Measurements from ENCODE around the gene SH3BP5L.
A peak's percentile ranks its signal among the peaks of the same experiment; 100 is the strongest.
"Not testable (repeated sequence)": the region's sequence is repeated elsewhere in the genome, so short reads cannot be mapped to it uniquely, and the experiment has no call there.

SH3BP5L gene

GRCh38 chr1:248838357-248839167, 12.8 kb upstream of the SH3BP5L start:
- H4K20me1 ChIP-seq: peaks cover 12 to 44% (median 31%) of the 10 kb centered on the region in 11 experiments; a peak in 17 of 22 replicates
- H3K9me3 ChIP-seq (replicated peaks in 1 of 11): no peaks in the 10 kb centered on the region
- peaks cover 62 to 72% (median 67%) of the 10 kb centered on the region in 10 experiments for H3K4me1 ChIP-seq
- H3K4me3 ChIP-seq: peak overlapping the region; percentile 74 to 98 (median 91)
- peaks cover 0 to 17% (median 9%) of the 10 kb centered on the region in 11 experiments; a peak in 8 of 22 replicates for H3K36me3 ChIP-seq
- peak overlapping the region; percentile 89 to 98 (median 94) for H3K4me2 ChIP-seq
- no peak for TF ChIP-seq Cebpa-rat (IDR thresholded peaks at IDR 0.05)
- H3K27ac ChIP-seq: peak overlapping the region; percentile 89 to 100 (median 96)
- peak overlapping the region; percentile 88 to 99 (median 96) for H3K9ac ChIP-seq
- H3K27me3 ChIP-seq: no peaks in the 10 kb centered on the region

- Histone ChIP-seq H3K27ac (peak within 1 kb of the TSS; percentile 89 to 100 (median 96)), H3K9me3 (replicated peaks in 1 of 11) (no peaks in the 10 kb centered on the region), H3K4me2 (peak within 1 kb of the TSS; percentile 90 to 98 (median 94)), H3K9ac (peak within 1 kb of the TSS; percentile 88 to 99 (median 96)), H4K20me1 (peaks cover 8 to 37% (median 24%) of the 10 kb centered on the region in 11 experiments; a peak in 17 of 22 replicates), H3K36me3 (peaks cover 0 to 10% (median 4%) of the 10 kb centered on the region in 11 experiments; a peak in 7 of 22 replicates), H3K4me3 (peak within 1 kb of the TSS; percentile 74 to 98 (median 91)), H3K4me1 (peaks cover 59 to 67% (median 65%) of the 10 kb centered on the region in 10 experiments), H3K27me3 (no peaks in the 10 kb centered on the region)
- TF ChIP-seq Cebpa-rat (IDR thresholded peaks at IDR 0.05): no peak
These were observed 12.2 kb upstream of the SH3BP5L start, which contains the start of gene ZNF672 for GRCh38 chr1:248837781-248838356. TSS of gene ZNF672 (plus strand) at chr1:248838224. CDS start at chr1:248847275, 9,051 bp downstream.

GRCh38 chr1:248837045-248837780, 11.5 kb upstream of the SH3BP5L start:
- Histone ChIP-seq H3K27ac (peak overlapping the region; percentile 75 to 100 (median 95)), H3K4me3 (peak overlapping the region; percentile 74 to 98 (median 91)), H3K9me3 (replicated peaks in 1 of 11) (no peaks in the 10 kb centered on the region), H3K9ac (peak overlapping the region; percentile 88 to 99 (median 96)), H3K4me2 (peak overlapping the region; percentile 86 to 98 (median 94)), H3K27me3 (no peaks in the 10 kb centered on the region), H4K20me1 (peaks cover 1 to 31% (median 18%) of the 10 kb centered on the region in 11 experiments; a peak in 17 of 22 replicates), H3K4me1 (peaks cover 52 to 61% (median 59%) of the 10 kb centered on the region in 10 experiments), H3K36me3 (peaks cover 0 to 4% (median 0%) of the 10 kb centered on the region in 11 experiments; a peak in 3 of 22 replicates)
- no peak for TF ChIP-seq Cebpa-rat (IDR thresholded peaks at IDR 0.05)

- no peak for TF ChIP-seq Cebpa-rat (IDR thresholded peaks at IDR 0.05)
- no peak overlapping the region for H3K9ac ChIP-seq
- H3K4me3 ChIP-seq: no peak overlapping the region
- H3K27me3 ChIP-seq: no peaks in the 10 kb centered on the region
- no peaks in the 10 kb centered on the region for H3K36me3 ChIP-seq
- H3K4me1 ChIP-seq: peaks cover 25 to 33% (median 31%) of the 10 kb centered on the region in 10 experiments
- H4K20me1 ChIP-seq: peaks cover 0 to 3% (median 0%) of the 10 kb centered on the region in 11 experiments; a peak in 2 of 22 replicates
- H3K9me3 ChIP-seq (replicated peaks in 1 of 11): peaks cover 0 to 8% (median 0%) of the 10 kb centered on the region in 11 experiments; a peak in 2 of 22 replicates
- peak overlapping the region; percentile 24 to 70 (median 56) for H3K4me2 ChIP-seq
- H3K27ac ChIP-seq: peak overlapping the region in 1 of 11 experiments; percentile 5; a peak in 3 of 22 replicates
These were observed 8.7 kb upstream of the SH3BP5L start for GRCh38 chr1:248834343-248834940.

DNA sequence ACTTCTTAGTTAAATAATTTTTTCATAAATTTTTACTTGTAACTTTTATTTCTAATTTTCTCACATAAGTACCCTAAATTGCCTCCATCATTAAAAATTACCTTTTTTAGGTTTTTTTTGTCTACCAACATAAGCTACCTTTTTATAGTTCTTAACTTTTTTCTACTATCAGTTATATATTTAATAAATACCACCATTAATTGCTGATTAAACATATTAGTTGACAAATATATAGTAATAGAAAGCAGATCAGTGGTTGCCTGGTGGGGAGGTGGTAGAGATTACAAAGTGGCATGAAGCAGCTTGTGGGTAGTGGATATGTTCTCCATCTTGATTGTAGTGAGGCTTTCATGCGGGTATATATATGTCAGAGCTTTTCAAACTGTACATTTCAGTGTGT, 6.1 kb upstream of the SH3BP5L start:
- H3K9ac ChIP-seq: no peak overlapping the region
- no peak for TF ChIP-seq Cebpa-rat (IDR thresholded peaks at IDR 0.05)
- H3K4me2 ChIP-seq: no peak overlapping the region
- peaks cover 20 to 47% (median 29%) of the 10 kb centered on the region in 10 experiments for H3K4me1 ChIP-seq
- H3K27me3 ChIP-seq: no peaks in the 10 kb centered on the region
- no peak overlapping the region for H3K4me3 ChIP-seq
- no peak overlapping the region for H3K27ac ChIP-seq
- H4K20me1 ChIP-seq: no peaks in the 10 kb centered on the region
- no peaks in the 10 kb centered on the region for H3K36me3 ChIP-seq
- H3K9me3 ChIP-seq (replicated peaks in 1 of 11): peaks cover 0 to 8% (median 0%) of the 10 kb centered on the region in 11 experiments; a peak in 2 of 22 replicates

GRCh38 chr1:248830718-248831017, 5.0 kb upstream of the SH3BP5L start:
- not testable (repeated sequence) for H3K9ac ChIP-seq

GRCh38 chr1:248828845-248829244, 3.1 kb upstream of the SH3BP5L start:
- H3K4me2 ChIP-seq: peak overlapping the region in 5 of 11 experiments; percentile 16 to 86 (median 52); a peak in 9 of 22 replicates
- H3K9ac ChIP-seq: peak overlapping the region in 2 of 11 experiments; percentile 11 to 13; a peak in 3 of 22 replicates
- H3K36me3 ChIP-seq: peaks cover 9 to 12% (median 10%) of the 10 kb centered on the region in 11 experiments; a peak in 19 of 22 replicates
- H3K4me1 ChIP-seq: peaks cover 23 to 49% (median 30%) of the 10 kb centered on the region in 10 experiments
- H3K27me3 ChIP-seq: no peaks in the 10 kb centered on the region
- peak in 3 of 11 experiments; percentile 48 to 60 (median 53); a peak in 5 of 22 replicates for TF ChIP-seq Cebpa-rat (IDR thresholded peaks at IDR 0.05)
- H3K9me3 ChIP-seq (replicated peaks in 1 of 11): peaks cover 0 to 8% (median 0%) of the 10 kb centered on the region in 11 experiments; a peak in 2 of 22 replicates
- no peak overlapping the region for H3K4me3 ChIP-seq
- peaks cover 0 to 15% (median 3%) of the 10 kb centered on the region in 11 experiments; a peak in 8 of 22 replicates for H4K20me1 ChIP-seq
- H3K27ac ChIP-seq: peak overlapping the region in 5 of 11 experiments; percentile 31 to 100 (median 98); a peak in 11 of 22 replicates

More at GRCh38 chr1:248830718-248831017, 5.0 kb upstream of the SH3BP5L start:
- H3K27ac ChIP-seq; H3K27me3 ChIP-seq; H4K20me1 ChIP-seq; H3K9me3 ChIP-seq (replicated peaks in 1 of 11); H3K4me3 ChIP-seq; H3K4me2 ChIP-seq; H3K36me3 ChIP-seq: not testable (repeated sequence)
- peaks cover 22 to 49% (median 31%) of the 10 kb centered on the region in 10 experiments for H3K4me1 ChIP-seq

DNA sequence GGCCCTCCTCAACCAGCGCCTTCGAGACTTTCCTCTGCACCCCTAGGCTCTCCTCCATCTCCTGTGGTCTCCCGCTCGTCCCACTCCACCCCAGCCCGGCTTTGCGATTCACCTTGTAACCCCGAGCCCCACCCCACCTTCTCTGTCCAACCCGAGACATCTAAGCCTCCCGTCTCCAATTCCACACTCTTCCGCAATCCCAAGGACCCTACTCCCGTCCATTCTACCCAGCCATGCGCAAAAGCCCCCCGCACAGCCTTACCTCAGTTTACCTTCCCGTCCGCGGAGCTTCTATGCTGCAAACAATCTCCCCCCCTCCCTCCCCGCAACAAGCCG, 174 bp downstream of the SH3BP5L start:
- H3K27me3 ChIP-seq: no peaks in the 10 kb centered on the region
- H3K9ac ChIP-seq: peak overlapping the region; percentile 89 to 99 (median 95)
- peaks cover 0 to 5% (median 0%) of the 10 kb centered on the region in 11 experiments; a peak in 2 of 22 replicates for H3K9me3 ChIP-seq (replicated peaks in 1 of 11)
- peaks cover 31 to 44% (median 42%) of the 10 kb centered on the region in 11 experiments for H3K36me3 ChIP-seq
- peaks cover 56 to 74% (median 59%) of the 10 kb centered on the region in 10 experiments for H3K4me1 ChIP-seq
- peak overlapping the region; percentile 96 to 100 (median 99) for H3K4me2 ChIP-seq
- TF ChIP-seq Cebpa-rat (IDR thresholded peaks at IDR 0.05): no peak
- peak overlapping the region; percentile 72 to 93 (median 89) for H3K4me3 ChIP-seq
- peak overlapping the region; percentile 93 to 100 (median 98) for H3K27ac ChIP-seq
- H4K20me1 ChIP-seq: peaks cover 0 to 48% (median 31%) of the 10 kb centered on the region in 11 experiments; a peak in 15 of 22 replicates

Data from BLaER1 treated with 17β-estradiol and CSF1 and Interleukin-3, amounts not matched to agents 10 nM and 100 nM (cell line).